NCI-H2171 (cell line): Measurements from ENCODE around the gene NEK6.

ENCODE experiments used
- DNase-seq: peaks from one replicate; lab custom pipeline; 2025; lab: John Stamatoyannopoulos, UW

Gene NEK6

GRCh38 chr9:124257844-124258606, at the start of gene NEK6:
NEK6 (plus strand) TSS chr9:124257949; CDS start chr9:124301965, 44,016 bp downstream.
- no peak for DNase-seq

GRCh38 chr9:124208571-124208970, 49.2 kb upstream of the NEK6 start:
- DNase-seq, result no peak

GRCh38 chr9:124209279-124209678, 48.5 kb upstream of the NEK6 start:
- DNase-seq, result no peak

GRCh38 chr9:124209774-124210173, 48.0 kb upstream of the NEK6 start:
- no peak for DNase-seq

GRCh38 chr9:124210697-124211096, 47.1 kb upstream of the NEK6 start:
- DNase-seq, result no peak

- no peak for DNase-seq
These were observed 45.2 kb upstream of the NEK6 start for GRCh38 chr9:124212381-124213050.

GRCh38 chr9:124213396-124213795, 44.4 kb upstream of the NEK6 start:
- no peak for DNase-seq

GRCh38 chr9:124214116-124214515, 43.6 kb upstream of the NEK6 start:
- DNase-seq, result no peak

GRCh38 chr9:124214596-124215367, 43.0 kb upstream of the NEK6 start:
- no peak for DNase-seq

- no peak for DNase-seq
These were observed 42.3 kb upstream of the NEK6 start for GRCh38 chr9:124215368-124215910.

GRCh38 chr9:124215956-124216355, 41.8 kb upstream of the NEK6 start:
- DNase-seq, result no peak

GRCh38 chr9:124216474-124217176, 41.1 kb upstream of the NEK6 start:
- DNase-seq, result no peak

- DNase-seq, result no peak
These were observed 39.8 kb upstream of the NEK6 start for GRCh38 chr9:124217836-124218437.

- DNase-seq, result no peak
These were observed 39.2 kb upstream of the NEK6 start for GRCh38 chr9:124218438-124218982.

GRCh38 chr9:124218987-124219461, 38.7 kb upstream of the NEK6 start:
- no peak for DNase-seq

- no peak for DNase-seq
These were observed 36.8 kb upstream of the NEK6 start for GRCh38 chr9:124220946-124221451.

GRCh38 chr9:124221676-124222075, 36.1 kb upstream of the NEK6 start:
- DNase-seq, result no peak

- no peak for DNase-seq
These were observed 35.6 kb upstream of the NEK6 start for GRCh38 chr9:124222109-124222508.

- no peak for DNase-seq
These were observed 34.6 kb upstream of the NEK6 start for GRCh38 chr9:124222918-124223720.

- no peak for DNase-seq
These were observed 31.8 kb upstream of the NEK6 start for GRCh38 chr9:124225945-124226344.
